ENCODE data around the gene H2BK1. TPM values are rescaled to one million over a fixed set of nuclear protein-coding genes. Genes with fewer than 3 reads are reported as not detected.

The H2BK1 gene
- total RNA-seq, 1 donor from 2014 or later = not detected

DNA sequence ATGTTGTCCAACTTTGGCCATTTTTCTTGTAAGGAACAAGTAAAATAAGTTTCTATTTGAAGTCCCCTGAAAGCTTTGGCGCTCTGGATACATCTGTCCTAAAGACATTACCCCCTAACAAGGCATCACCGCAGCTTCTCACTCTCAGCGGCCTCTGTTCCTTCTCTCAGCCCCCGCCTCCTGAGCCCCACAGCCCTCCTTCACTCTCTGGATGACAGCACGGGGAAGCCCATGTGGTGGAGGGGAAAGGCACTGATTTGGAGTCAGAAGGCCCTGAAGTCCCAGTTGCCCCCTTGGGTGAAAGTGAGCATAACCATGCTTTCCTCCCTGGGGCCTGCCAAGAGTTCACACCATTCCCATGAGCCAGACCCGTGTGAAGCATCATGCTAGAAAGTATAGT is 4.6 kb downstream of the H2BK1 start:
- no peak for TF ChIP-seq POLR2A (IDR thresholded peaks at IDR 0.05)
- no peak for TF ChIP-seq POLR2AphosphoS5 (IDR thresholded peaks at IDR 0.05; ENCODE audit: insufficient read depth in 1 of 2, low read depth in 1 of 2)
- TF ChIP-seq, protein P1, sequence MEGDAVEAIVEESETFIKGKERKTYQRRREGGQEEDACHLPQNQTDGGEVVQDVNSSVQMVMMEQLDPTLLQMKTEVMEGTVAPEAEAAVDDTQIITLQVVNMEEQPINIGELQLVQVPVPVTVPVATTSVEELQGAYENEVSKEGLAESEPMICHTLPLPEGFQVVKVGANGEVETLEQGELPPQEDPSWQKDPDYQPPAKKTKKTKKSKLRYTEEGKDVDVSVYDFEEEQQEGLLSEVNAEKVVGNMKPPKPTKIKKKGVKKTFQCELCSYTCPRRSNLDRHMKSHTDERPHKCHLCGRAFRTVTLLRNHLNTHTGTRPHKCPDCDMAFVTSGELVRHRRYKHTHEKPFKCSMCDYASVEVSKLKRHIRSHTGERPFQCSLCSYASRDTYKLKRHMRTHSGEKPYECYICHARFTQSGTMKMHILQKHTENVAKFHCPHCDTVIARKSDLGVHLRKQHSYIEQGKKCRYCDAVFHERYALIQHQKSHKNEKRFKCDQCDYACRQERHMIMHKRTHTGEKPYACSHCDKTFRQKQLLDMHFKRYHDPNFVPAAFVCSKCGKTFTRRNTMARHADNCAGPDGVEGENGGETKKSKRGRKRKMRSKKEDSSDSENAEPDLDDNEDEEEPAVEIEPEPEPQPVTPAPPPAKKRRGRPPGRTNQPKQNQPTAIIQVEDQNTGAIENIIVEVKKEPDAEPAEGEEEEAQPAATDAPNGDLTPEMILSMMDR (IDR thresholded peaks at IDR 0.05) = no peak
- no peak for DNase-seq (ENCODE audit: extremely low spot score in 2 of 2)
- Histone ChIP-seq H3K36me3 (no peaks in the 10 kb centered on the region), H3K9me3 (no peaks in the 10 kb centered on the region), H3K27me3 (no peaks in the 10 kb centered on the region), H3K4me3 (no peak overlapping the region), H3K4me1 (no peaks in the 10 kb centered on the region), H3K27ac (no peak overlapping the region)
- intact Hi-C loops (cut with DNase I) = no loop called here

DNA sequence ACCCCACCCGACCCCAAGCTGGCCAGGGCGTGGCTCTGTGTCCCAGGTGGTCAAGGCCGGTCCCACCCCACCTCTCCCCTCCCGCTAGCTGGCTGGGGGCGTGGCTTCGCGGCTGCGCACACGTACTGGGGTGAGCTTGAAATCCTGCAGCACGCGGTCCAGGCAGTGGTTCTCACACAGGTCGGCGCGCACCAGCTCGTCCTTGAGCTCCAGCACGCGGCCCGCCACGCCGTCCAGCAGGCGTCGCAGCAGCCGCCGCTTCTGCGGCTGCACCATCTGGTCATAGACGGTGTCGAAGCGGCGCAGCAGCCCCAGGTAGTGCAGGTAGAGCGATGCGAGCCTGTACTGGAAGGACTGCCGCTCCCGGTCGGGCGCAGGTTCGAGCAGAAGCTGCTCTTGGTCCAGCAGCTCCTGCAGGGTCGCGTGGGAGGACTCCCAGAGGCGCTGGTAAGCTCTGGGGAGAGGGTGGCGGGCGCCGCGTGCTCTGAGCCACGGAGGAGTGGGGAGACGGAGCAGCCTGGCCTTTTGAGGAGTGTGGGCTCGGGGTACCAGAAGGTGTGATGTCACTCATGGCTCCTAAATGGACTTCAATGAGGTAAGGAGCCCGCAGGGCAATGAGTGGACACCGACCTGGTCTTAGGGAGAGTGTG is 5.8 kb downstream of the H2BK1 start:
- no peak for TF ChIP-seq POLR2A (IDR thresholded peaks at IDR 0.05)
- no peak for DNase-seq (ENCODE audit: extremely low spot score in 2 of 2)

DNA sequence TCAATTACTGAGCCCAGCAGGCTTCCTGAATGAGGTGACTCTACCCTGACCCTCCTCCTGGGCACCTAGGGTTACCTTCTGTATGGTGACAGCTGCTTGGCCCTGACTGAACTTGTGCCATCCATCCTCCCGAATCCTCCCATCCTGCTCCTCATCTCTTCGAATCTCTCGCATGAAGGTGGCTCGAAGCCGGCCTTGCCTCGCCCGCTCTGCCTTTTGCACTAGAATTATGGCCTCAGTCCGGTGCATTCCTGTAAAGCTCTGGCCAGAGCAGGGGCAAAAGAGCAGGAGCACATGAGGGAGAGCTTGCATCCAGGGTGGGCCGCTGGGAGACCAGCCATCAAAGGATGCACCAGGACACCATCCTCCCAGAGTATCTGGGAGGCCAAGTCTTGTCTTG is 7.5 kb downstream of the H2BK1 start:
- Histone ChIP-seq H3K27ac (no peak overlapping the region), H3K4me1 (peaks cover 14% of the 10 kb centered on the region), H3K9me3 (no peaks in the 10 kb centered on the region), H3K36me3 (no peaks in the 10 kb centered on the region), H3K4me3 (no peak overlapping the region), H3K27me3 (no peaks in the 10 kb centered on the region)
- TF ChIP-seq POLR2A (IDR thresholded peaks at IDR 0.05) (no peak), POLR2AphosphoS5 (IDR thresholded peaks at IDR 0.05; ENCODE audit: insufficient read depth in 1 of 2, low read depth in 1 of 2) (no peak)
- TF ChIP-seq, protein P1 (IDR thresholded peaks at IDR 0.05) = no peak
- intact Hi-C loops (cut with DNase I) = no loop called here
- no peak for DNase-seq (ENCODE audit: extremely low spot score in 2 of 2)

More for the DNA sequence above, 5.8 kb downstream of the H2BK1 start:
- peaks cover 8% of the 10 kb centered on the region for H3K4me1 ChIP-seq
- no peaks in the 10 kb centered on the region for H3K9me3 ChIP-seq
- H3K4me3 ChIP-seq = no peak overlapping the region
- no peaks in the 10 kb centered on the region for H3K27me3 ChIP-seq
- H3K36me3 ChIP-seq = no peaks in the 10 kb centered on the region
- no peak overlapping the region for H3K27ac ChIP-seq
- intact Hi-C loops (cut with DNase I) = no loop called here

DNA sequence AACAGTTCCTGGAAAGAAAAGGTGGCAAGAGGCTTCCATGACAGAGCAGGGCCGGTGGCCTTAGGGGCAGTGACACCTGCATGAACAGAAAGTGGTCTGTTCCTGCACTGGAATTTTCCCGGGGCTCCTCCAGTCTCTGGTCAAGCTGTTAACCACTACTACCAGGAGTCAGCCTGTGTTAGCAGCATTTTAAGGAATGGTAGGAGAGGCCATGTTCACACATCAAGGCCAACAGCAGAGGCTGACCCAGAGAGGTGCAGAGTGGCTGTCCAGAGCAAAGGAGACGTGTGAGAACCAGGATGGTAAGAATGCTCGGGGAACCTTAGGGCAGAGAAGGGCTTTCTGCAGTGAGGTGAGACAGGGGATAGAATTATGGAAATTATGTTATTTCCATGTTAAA is 8.5 kb downstream of the H2BK1 start:
- H3K36me3 ChIP-seq = no peaks in the 10 kb centered on the region
- no peak for DNase-seq (ENCODE audit: extremely low spot score in 2 of 2)
- H3K27ac ChIP-seq = no peak overlapping the region
- peaks cover 14% of the 10 kb centered on the region for H3K4me1 ChIP-seq
- H3K9me3 ChIP-seq = no peaks in the 10 kb centered on the region
- intact Hi-C loops (cut with DNase I) = no loop called here
- H3K4me3 ChIP-seq = no peak overlapping the region
- no peaks in the 10 kb centered on the region for H3K27me3 ChIP-seq
- TF ChIP-seq POLR2AphosphoS5 (IDR thresholded peaks at IDR 0.05; ENCODE audit: insufficient read depth in 1 of 2, low read depth in 1 of 2) (no peak), POLR2A (IDR thresholded peaks at IDR 0.05) (no peak)
- TF ChIP-seq, protein P1 (IDR thresholded peaks at IDR 0.05) = no peak

DNA sequence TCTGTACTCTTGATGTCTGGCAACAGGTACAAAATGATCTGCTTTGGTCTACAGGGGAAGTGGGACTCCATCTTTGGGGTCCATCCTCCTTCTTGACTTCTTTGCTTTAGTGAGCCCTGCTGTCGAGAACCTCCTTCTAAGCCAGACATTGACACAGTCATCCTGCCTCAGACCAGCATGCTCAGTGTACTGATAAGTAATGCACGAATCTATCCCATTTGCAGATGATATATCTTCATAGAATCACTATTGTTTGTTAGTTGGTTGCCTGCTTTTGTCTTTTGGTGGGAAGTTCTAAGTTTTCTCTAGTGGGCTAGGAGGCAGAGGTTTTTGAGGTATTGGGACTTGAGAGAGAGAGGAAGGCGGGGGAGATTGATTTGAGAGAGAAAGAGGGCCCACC is 8.9 kb downstream of the H2BK1 start:
- Histone ChIP-seq H3K4me3 (no peak overlapping the region), H3K27ac (no peak overlapping the region), H3K27me3 (no peaks in the 10 kb centered on the region), H3K4me1 (peaks cover 14% of the 10 kb centered on the region), H3K36me3 (no peaks in the 10 kb centered on the region), H3K9me3 (no peaks in the 10 kb centered on the region)
- no peak for DNase-seq (ENCODE audit: extremely low spot score in 2 of 2)
- intact Hi-C loops (cut with DNase I) = no loop called here
- TF ChIP-seq, protein P1 (IDR thresholded peaks at IDR 0.05) = no peak
- TF ChIP-seq POLR2A (IDR thresholded peaks at IDR 0.05) (no peak), POLR2AphosphoS5 (IDR thresholded peaks at IDR 0.05; ENCODE audit: insufficient read depth in 1 of 2, low read depth in 1 of 2) (no peak)

All from vagina (tissue), 2 donors.